ENCODE data around the gene KRT14. TPM values are rescaled to one million over a fixed set of nuclear protein-coding genes. Genes with fewer than 3 reads are reported as not detected.
A peak's percentile ranks its signal among the peaks of the same experiment; 100 is the strongest.

The KRT14 gene
- total RNA-seq, 1 experiment from 2014 or later: 0.15 TPM

DNA sequence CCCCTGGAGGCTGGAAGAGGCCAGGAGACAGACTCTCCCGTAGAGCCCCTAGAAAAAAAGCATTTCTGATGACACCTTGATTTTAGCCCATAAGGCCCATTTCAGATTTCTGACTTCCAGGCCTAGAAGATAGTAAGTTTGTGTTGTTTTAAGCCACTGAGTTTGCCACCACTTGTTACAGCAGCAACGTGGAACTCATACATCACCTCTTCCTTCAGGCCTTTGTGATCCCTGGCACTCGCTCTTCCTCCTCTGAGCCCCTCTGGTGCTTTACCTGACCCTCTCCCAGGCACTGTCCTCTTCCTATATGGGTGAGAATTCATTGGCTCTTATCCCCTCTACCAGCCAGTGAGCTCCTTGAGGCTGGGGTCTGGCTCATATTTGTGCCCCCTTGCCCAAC, 39.9 kb downstream of the KRT14 start:
- H3K9me2 ChIP-seq (replicated peaks; ENCODE audit: low read length): no peaks in the 10 kb centered on the region
- peak overlapping the region; percentile 36; the same call in 1 of the 2 replicates for H3K4me3 ChIP-seq (ENCODE audit: low read length)
- H3K36me3 ChIP-seq (ENCODE audit: low read depth, low read length): no peaks in the 10 kb centered on the region
- peak overlapping the region; percentile 98 for H3K27ac ChIP-seq (ENCODE audit: low read length)
- H2AFZ ChIP-seq (ENCODE audit: low read length): no peak overlapping the region
- H3K9ac ChIP-seq (ENCODE audit: low read length): peak overlapping the region; percentile 91
- BruUV-seq (replicated peaks): no TSS peak
- H3K27me3 ChIP-seq (ENCODE audit: low read length): no peaks in the 10 kb centered on the region
- H4K20me1 ChIP-seq (ENCODE audit: low read length): no peaks in the 10 kb centered on the region
- CTCF ChIA-PET: no interaction called here
- intact Hi-C loops (cut with micrococcal nuclease): loop anchor here (5.0 to 10.0 kb wide), 2 partner anchors 225 to 742 kb away; no protein-coding TSS in a partner anchor
- no peak for TF ChIP-seq EZH2 (IDR thresholded peaks at IDR 0.05; ENCODE audit: low read length, unreplicated experiment)
- no peak for TF ChIP-seq EZH2phosphoT487 (IDR thresholded peaks at IDR 0.05; ENCODE audit: borderline replicate concordance, low read length)
- TF ChIP-seq CTCF (conservative IDR thresholded peaks at IDR 0.05; ENCODE audit: low read depth, low read length): no peak
- H3K4me2 ChIP-seq (ENCODE audit: low read length): peak overlapping the region; percentile 66
- no peaks in the 10 kb centered on the region for H3K79me2 ChIP-seq (ENCODE audit: low read length)
- ATAC-seq (no peak), DNase-seq (no peak)
- H3F3A ChIP-seq (ENCODE audit: low read length, unreplicated experiment): no peaks in the 10 kb centered on the region
- H3K4me1 ChIP-seq (ENCODE audit: insufficient read depth, low read length): peaks cover 52% of the 10 kb centered on the region
- POLR2A ChIA-PET (ENCODE audit: unreplicated experiment): interaction anchor here (0.6 kb wide), 1 partner anchor 645 kb away, joined by 4 read pairs; no protein-coding TSS in a partner anchor
- no peaks in the 10 kb centered on the region for H3K9me3 ChIP-seq (ENCODE audit: low read length)

GRCh38 chr17:41545829-41546410, 40.8 kb downstream of the KRT14 start:
- H4K20me1 ChIP-seq (ENCODE audit: low read length): no peaks in the 10 kb centered on the region
- TF ChIP-seq CTCF (conservative IDR thresholded peaks at IDR 0.05; ENCODE audit: low read depth, low read length) (no peak), EZH2 (IDR thresholded peaks at IDR 0.05; ENCODE audit: low read length, unreplicated experiment) (no peak), EZH2phosphoT487 (IDR thresholded peaks at IDR 0.05; ENCODE audit: borderline replicate concordance, low read length) (no peak)
- no peak overlapping the region for H3K9ac ChIP-seq (ENCODE audit: low read length)
- H3K27ac ChIP-seq (ENCODE audit: low read length): no peak overlapping the region
- ChIA-PET POLR2A (ENCODE audit: unreplicated experiment) (no interaction called here), CTCF (no interaction called here)
- no peaks in the 10 kb centered on the region for H3K79me2 ChIP-seq (ENCODE audit: low read length)
- peaks cover 61% of the 10 kb centered on the region for H3K4me1 ChIP-seq (ENCODE audit: insufficient read depth, low read length)
- H3K9me2 ChIP-seq (replicated peaks; ENCODE audit: low read length): no peaks in the 10 kb centered on the region
- H3K4me3 ChIP-seq (ENCODE audit: low read length): no peak overlapping the region
- H2AFZ ChIP-seq (ENCODE audit: low read length): no peak overlapping the region
- H3F3A ChIP-seq (ENCODE audit: low read length, unreplicated experiment): no peaks in the 10 kb centered on the region
- DNase-seq (no peak), ATAC-seq (no peak)
- no peaks in the 10 kb centered on the region for H3K9me3 ChIP-seq (ENCODE audit: low read length)
- no peaks in the 10 kb centered on the region for H3K27me3 ChIP-seq (ENCODE audit: low read length)
- H3K4me2 ChIP-seq (ENCODE audit: low read length): no peak overlapping the region
- intact Hi-C loops (cut with micrococcal nuclease): loop anchor here (5.0 to 10.0 kb wide), 2 partner anchors 224 to 741 kb away; no protein-coding TSS in a partner anchor
- BruUV-seq (replicated peaks): no TSS peak
- H3K36me3 ChIP-seq (ENCODE audit: low read depth, low read length): no peaks in the 10 kb centered on the region

DNA sequence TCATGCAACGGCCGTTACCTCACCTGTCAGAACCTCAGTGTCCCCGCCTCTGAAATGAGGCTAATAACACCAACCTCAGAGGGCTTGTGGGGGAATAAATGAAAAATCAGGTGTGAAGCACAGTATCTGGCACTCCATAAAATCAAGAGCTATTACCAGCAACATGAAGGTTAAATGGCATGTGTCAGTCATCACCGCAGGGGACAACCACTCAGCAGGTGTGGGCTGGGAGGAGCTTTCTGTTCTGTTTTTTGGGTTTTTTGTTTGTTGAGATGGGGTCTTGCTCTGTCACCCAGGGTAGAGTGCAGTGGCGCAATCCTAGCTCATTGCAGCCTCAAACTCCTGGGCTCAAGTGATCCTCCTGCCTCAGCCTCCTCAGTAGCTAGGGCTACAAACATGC, 41.8 kb downstream of the KRT14 start:
- H3K4me1 ChIP-seq (ENCODE audit: insufficient read depth, low read length): peaks cover 62% of the 10 kb centered on the region
- H3K36me3 ChIP-seq (ENCODE audit: low read depth, low read length): no peaks in the 10 kb centered on the region
- H3K27me3 ChIP-seq (ENCODE audit: low read length): no peaks in the 10 kb centered on the region
- H3K4me3 ChIP-seq (ENCODE audit: low read length): no peak overlapping the region
- DNase-seq (no peak), ATAC-seq (no peak)
- no TSS peak for BruUV-seq (replicated peaks)
- peak overlapping the region; percentile 18; the same call in 1 of the 2 replicates for H3K27ac ChIP-seq (ENCODE audit: low read length)
- no peak overlapping the region for H3K9ac ChIP-seq (ENCODE audit: low read length)
- ChIA-PET POLR2A (ENCODE audit: unreplicated experiment) (no interaction called here), CTCF (no interaction called here)
- H3K79me2 ChIP-seq (ENCODE audit: low read length): 0 out of 2 replicates have a peak, but pooled peaks cover 5% of the 10 kb centered on the region
- intact Hi-C loops (cut with micrococcal nuclease): loop anchor here (5.0 to 10.0 kb wide), 2 partner anchors 223 to 740 kb away; no protein-coding TSS in a partner anchor
- H3K4me2 ChIP-seq (ENCODE audit: low read length): no peak overlapping the region
- no peak overlapping the region for H2AFZ ChIP-seq (ENCODE audit: low read length)
- TF ChIP-seq EZH2 (IDR thresholded peaks at IDR 0.05; ENCODE audit: low read length, unreplicated experiment) (no peak), EZH2phosphoT487 (IDR thresholded peaks at IDR 0.05; ENCODE audit: borderline replicate concordance, low read length) (no peak), CTCF (conservative IDR thresholded peaks at IDR 0.05; ENCODE audit: low read depth, low read length) (no peak)
- no peaks in the 10 kb centered on the region for H3K9me2 ChIP-seq (replicated peaks; ENCODE audit: low read length)
- H3K9me3 ChIP-seq (ENCODE audit: low read length): no peaks in the 10 kb centered on the region
- H3F3A ChIP-seq (ENCODE audit: low read length, unreplicated experiment): no peaks in the 10 kb centered on the region
- no peaks in the 10 kb centered on the region for H4K20me1 ChIP-seq (ENCODE audit: low read length)
